HepG2 (cell line): Measurements from ENCODE around the gene SEBOX. TPM values are rescaled to one million over a fixed set of nuclear protein-coding genes. Genes with fewer than 3 reads are reported as not detected.

Experiments used
- DRAP1 ChIP-seq: IDR thresholded peaks from 2 replicates; pipeline ENCODE4 v1.6.1; 2016; ENCODE audit warnings: missing genetic modification reagents, missing compliant biosample characterization
- FOXM1 ChIP-seq: sonication (generic); formaldehyde crosslinking; IDR thresholded peaks from 2 replicates; pipeline ENCODE4 v1.5.0; 2020; ENCODE audit warnings: missing genetic modification reagents
- MAZ ChIP-seq, 2 experiments: sonication (generic) in 1 of 2; formaldehyde crosslinking in 1 of 2; IDR thresholded peaks; 2 replicates each; pipeline versions ENCODE4 v1.5.0 to v1.6.1; 2012 to 2020; ENCODE audit warnings: low read depth in 2 of 2, mild to moderate bottlenecking in 2 of 2, borderline replicate concordance in 1 of 2, improper control_type of control experiment in 1 of 2, low read length in 1 of 2, missing genetic modification reagents in 1 of 2, moderate library complexity in 1 of 2
- MYNN ChIP-seq: sonication (generic); formaldehyde crosslinking; IDR thresholded peaks from 2 replicates; pipeline ENCODE4 v1.4.0; 2020; ENCODE audit warnings: mild to moderate bottlenecking, low read depth, missing genetic modification reagents
- RERE ChIP-seq: IDR thresholded peaks from 2 replicates; pipeline ENCODE4 v1.6.1; 2016; ENCODE audit warnings: low read depth, missing genetic modification reagents, missing compliant biosample characterization
- ZEB1 ChIP-seq: IDR thresholded peaks from 2 replicates; pipeline ENCODE4 v1.6.1; 2012; ENCODE audit warnings: mild to moderate bottlenecking, low read depth, inconsistent platforms; ENCODE audit not compliant: insufficient replicate concordance
- ZNF407 ChIP-seq: sonication (generic); formaldehyde crosslinking; IDR thresholded peaks from one replicate; pipeline ENCODE4 v1.5.1; 2020; ENCODE audit warnings: mild to moderate bottlenecking, missing genetic modification reagents; ENCODE audit errors: not compliant biosample characterization
- ZNF574 ChIP-seq: sonication (generic); formaldehyde crosslinking; IDR thresholded peaks from 2 replicates; pipeline ENCODE4 v1.4.0; 2020; ENCODE audit warnings: missing genetic modification reagents
- polyA plus RNA-seq, 8 experiments: library from polyadenylated mRNA; depleted of rRNA in 3 of 8; stranded (reverse) in 7 of 8; unstranded in 1 of 8; fragments of >200 nt; fragmentation: Illumina TruSeq in 4 of 8; extraction: Trizol in 4 of 8; gene quantifications; 2 replicates each; pipeline versions ENCODE4 v1.2.1 to v1.2.3, GENCODE V29; 2011 to 2016; ENCODE audit warnings: low read depth in 4 of 8, missing spikeins in 1 of 8, mixed read lengths in 1 of 8; ENCODE audit not compliant: insufficient read depth in 1 of 8
- total RNA-seq, 5 experiments: library from RNA; depleted of rRNA; stranded (reverse); fragments of >200 nt; fragmentation: Illumina TruSeq; extraction: Trizol; gene quantifications; 2 replicates each; pipeline ENCODE4 v1.2.3, GENCODE V29; 2016; ENCODE audit warnings: low read depth in 1 of 5

The SEBOX gene
- total and polyA plus RNA-seq, 2 of the 13 experiments (the other 11 are each of a cell fraction or from before 2014, with no cell fraction given), result not detected

GRCh38 chr17:28357061-28357900, 7.7 kb downstream of the SEBOX start, which contains the start of gene POLDIP2 (continued):
- peak; percentile 100 for TF ChIP-seq ZNF574 (CRISPR knock-in tag)
- no peak for TF ChIP-seq MAZ (IDR thresholded peaks at IDR 0.05; ENCODE audit: borderline replicate concordance, low read depth, low read length)
- peak; percentile 77 for TF ChIP-seq MAZ (CRISPR knock-in tag; IDR thresholded peaks at IDR 0.05; ENCODE audit: low read depth)
- TF ChIP-seq RERE (CRISPR knock-in tag), result 0 out of 2 replicates have a peak, but pooled peaks have one; percentile 26
- TF ChIP-seq MYNN (CRISPR knock-in tag), result no peak; the same call in 1 of the 2 replicates
- TF ChIP-seq ZNF407, result peak; percentile 68
- no peak for TF ChIP-seq ZEB1
- no peak; the same call in 1 of the 2 replicates for TF ChIP-seq FOXM1 (CRISPR knock-in tag)
- peak; percentile 68 for TF ChIP-seq DRAP1
